Neuronal stem cell (in vitro differentiated cells): Measurements from ENCODE around the gene NOC4L.
"Not testable (repeated sequence)": the region's sequence is repeated elsewhere in the genome, so short reads cannot be mapped to it uniquely, and the experiment has no call there.

ENCODE experiments used
- DNase-seq: peaks from one replicate; pipeline ENCODE4 v3.0.0-alpha.2; 2013; ENCODE audit warnings: low spot score
- H2AFZ ChIP-seq: one replicate; pipeline ENCODE4 v1.6.1; 2013; ENCODE audit warnings: mild to moderate bottlenecking, low read length, inconsistent platforms
- H2AK5ac ChIP-seq: 2 replicates; pipeline ENCODE4 v1.6.1; 2013; ENCODE audit warnings: low read depth, mild to moderate bottlenecking, inconsistent platforms, low read length, moderate library complexity, mixed read lengths
- H2BK120ac ChIP-seq: 2 replicates; pipeline ENCODE4 v1.6.1; 2013; ENCODE audit warnings: low read depth, mild to moderate bottlenecking, inconsistent platforms, low read length, moderate library complexity, mixed read lengths
- H2BK12ac ChIP-seq: one replicate; pipeline ENCODE4 v1.6.1; 2013; ENCODE audit warnings: low read length, inconsistent platforms
- H2BK15ac ChIP-seq: 2 replicates; pipeline ENCODE4 v1.6.1; 2013; ENCODE audit warnings: mild to moderate bottlenecking, low read length, inconsistent platforms, mixed read lengths
- H2BK5ac ChIP-seq: one replicate; pipeline ENCODE4 v1.6.1; 2013; ENCODE audit warnings: inconsistent platforms, mild to moderate bottlenecking, low read length, moderate library complexity
- H3K14ac ChIP-seq: one replicate; pipeline ENCODE4 v1.6.1; 2013; ENCODE audit warnings: low read length, inconsistent platforms
- H3K18ac ChIP-seq: 2 replicates; pipeline ENCODE4 v1.6.1; 2013; ENCODE audit warnings: low read length, inconsistent platforms
- H3K23ac ChIP-seq: 2 replicates; pipeline ENCODE4 v1.6.1; 2013; ENCODE audit warnings: low read depth, mild to moderate bottlenecking, mixed read lengths, low read length, inconsistent platforms; ENCODE audit not compliant: poor library complexity
- H3K27ac ChIP-seq: replicated peaks from 3 replicates; pipeline ENCODE4 v1.5.1; 2013; ENCODE audit warnings: low read length, inconsistent platforms
- H3K27me3 ChIP-seq, 3 experiments: 2 replicates each; pipeline ENCODE4 v1.6.1; 2013; ENCODE audit warnings: low read length in 3 of 3, mild to moderate bottlenecking in 2 of 3, inconsistent platforms in 1 of 3, low read depth in 1 of 3, mixed read lengths in 1 of 3, moderate library complexity in 1 of 3; ENCODE audit not compliant: control insufficient read depth in 3 of 3, insufficient read depth in 3 of 3
- H3K36me3 ChIP-seq, 2 donors: replicated peaks in 1 of 2; 2 replicates each; pipeline ENCODE4 v1.6.1; 2013; ENCODE audit warnings: low read length in 2 of 2; ENCODE audit not compliant: control insufficient read depth in 2 of 2, insufficient read depth in 2 of 2
- H3K4ac ChIP-seq: 2 replicates; pipeline ENCODE4 v1.6.1; 2013; ENCODE audit warnings: inconsistent platforms, mild to moderate bottlenecking, low read length, moderate library complexity
- H3K4me1 ChIP-seq, 2 donors: 1 replicate in 1 of 2; 2 replicates in 1 of 2; pipeline ENCODE4 v1.6.1; 2013; ENCODE audit warnings: low read length in 2 of 2, low read depth in 1 of 2; ENCODE audit not compliant: control insufficient read depth in 2 of 2, insufficient read depth in 1 of 2
- H3K4me2 ChIP-seq: one replicate; pipeline ENCODE4 v1.6.1; 2013; ENCODE audit warnings: mild to moderate bottlenecking, low read length, inconsistent platforms; ENCODE audit not compliant: insufficient read depth, poor library complexity, severe bottlenecking
- H3K4me3 ChIP-seq, 2 donors: 2 replicates each; pipeline ENCODE4 v1.5.1; 2013; ENCODE audit warnings: low read length in 2 of 2, mild to moderate bottlenecking in 2 of 2, inconsistent platforms in 1 of 2, moderate library complexity in 1 of 2
- H3K79me1 ChIP-seq: one replicate; pipeline ENCODE4 v1.6.1; 2013; ENCODE audit warnings: low read depth, mild to moderate bottlenecking, inconsistent platforms, low read length, moderate library complexity
- H3K9ac ChIP-seq: one replicate; pipeline ENCODE4 v1.6.1; 2013; ENCODE audit warnings: mild to moderate bottlenecking, low read depth, low read length, inconsistent platforms; ENCODE audit not compliant: poor library complexity
- H3K9me3 ChIP-seq, 2 donors: replicated peaks in 1 of 2; 2 replicates each; pipeline versions ENCODE3 to v1.6.1; 2013; ENCODE audit warnings: low read length in 2 of 2, mild to moderate bottlenecking in 2 of 2, inconsistent platforms in 1 of 2, low read depth in 1 of 2, mixed read lengths in 1 of 2, moderate library complexity in 1 of 2; ENCODE audit not compliant: control insufficient read depth in 2 of 2, insufficient read depth in 1 of 2
- H4K8ac ChIP-seq: one replicate; pipeline ENCODE4 v1.6.1; 2013; ENCODE audit warnings: low read depth, mild to moderate bottlenecking, inconsistent platforms, low read length, moderate library complexity
- H4K91ac ChIP-seq: one replicate; pipeline ENCODE4 v1.6.1; 2013; ENCODE audit warnings: low read length, low read depth, mild to moderate bottlenecking, inconsistent platforms; ENCODE audit not compliant: poor library complexity
- WGBS, 2 donors: extraction: QIAGEN DNeasy Blood & Tissue Kit; methylation state at CpG; one replicate each; pipeline ENCODE4 v1.1.7; 2013; ENCODE audit warnings: missing lambda C conversion rate in 2 of 2, mixed read lengths in 1 of 2; ENCODE audit not compliant: insufficient read length in 2 of 2, insufficient replicate concordance in 1 of 2; ENCODE audit errors: extremely low coverage in 2 of 2; 5-methylcytosine and 5-hydroxymethylcytosine counted together

The NOC4L gene

DNA sequence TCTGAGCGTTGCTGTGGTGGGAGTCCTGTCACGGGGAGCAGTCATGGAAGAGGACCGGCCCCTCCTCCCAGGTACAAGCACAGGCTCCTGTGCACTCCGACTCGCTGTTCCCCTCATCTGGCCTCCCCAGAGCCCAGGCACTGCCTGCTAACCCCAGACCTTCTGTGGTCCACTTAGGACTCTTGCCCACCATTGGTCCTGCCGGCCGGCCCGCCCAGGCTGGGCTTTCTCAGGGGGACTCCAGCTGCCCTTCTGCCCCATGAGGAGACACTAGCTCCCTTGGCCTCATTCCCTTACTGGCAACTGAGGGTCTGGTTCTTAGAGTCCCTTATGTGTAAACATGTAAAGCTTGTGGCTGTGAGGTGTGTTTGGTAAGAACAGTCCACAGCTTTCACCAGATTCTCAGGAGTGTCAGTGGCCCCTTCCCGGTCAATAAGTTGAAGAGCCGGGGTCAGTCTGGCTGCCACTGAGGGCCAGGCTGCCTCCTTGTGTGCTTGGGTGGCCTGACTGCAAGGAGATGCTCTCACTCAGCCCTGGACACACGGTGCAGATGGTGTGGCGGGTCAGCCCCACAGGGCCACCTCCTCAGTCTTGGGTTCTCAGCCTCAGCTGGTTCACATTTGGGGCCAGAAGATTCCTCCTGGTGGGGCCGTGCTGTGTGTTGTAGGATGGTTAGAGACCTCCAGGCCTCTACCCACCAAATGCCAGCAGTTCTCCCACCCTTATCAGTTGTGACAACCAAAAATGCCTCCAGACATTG, 43.8 kb upstream of the NOC4L start:
- no peak overlapping the region for H3K4me3 ChIP-seq
- no peak overlapping the region for H4K91ac ChIP-seq
- DNase-seq = no peak

GRCh38 chr12:132102297-132102696, 42.0 kb upstream of the NOC4L start:
- H3K4me1 ChIP-seq = peaks cover 0 to 3% of the 10 kb centered on the region in 2 donors
- H3K18ac ChIP-seq = no peak overlapping the region
- H3K27me3 ChIP-seq = no peaks in the 10 kb centered on the region
- H2BK5ac ChIP-seq = no peak overlapping the region
- no peak overlapping the region for H3K4me2 ChIP-seq
- H2BK12ac ChIP-seq = no peak overlapping the region
- H4K8ac ChIP-seq = no peak overlapping the region
- no peaks in the 10 kb centered on the region for H3K9me3 ChIP-seq
- no peak overlapping the region for H3K9ac ChIP-seq
- DNase-seq = no peak
- H2AFZ ChIP-seq = no peak overlapping the region
- H3K79me1 ChIP-seq = peaks cover 1% of the 10 kb centered on the region
- H4K91ac ChIP-seq = no peak overlapping the region
- H3K23ac ChIP-seq = no peak overlapping the region
- H2BK15ac ChIP-seq = no peak overlapping the region
- H3K27ac ChIP-seq = no peak overlapping the region
- peaks cover 13 to 41% of the 10 kb centered on the region in 2 donors for H3K36me3 ChIP-seq
- no CpG with 5 or more reads among the region's 9 CpGs for WGBS, 2 donors
- no peak overlapping the region for H2AK5ac ChIP-seq
- no peak overlapping the region for H3K4me3 ChIP-seq
- no peak overlapping the region for H3K4ac ChIP-seq
- H2BK120ac ChIP-seq = no peak overlapping the region
- H3K14ac ChIP-seq = no peak overlapping the region

More for the DNA sequence above, 43.8 kb upstream of the NOC4L start:
- no peaks in the 10 kb centered on the region for H3K27me3 ChIP-seq
- no peak overlapping the region for H3K4ac ChIP-seq
- peak overlapping the region; percentile 29 for H4K8ac ChIP-seq
- H3K18ac ChIP-seq = no peak overlapping the region
- peaks cover 1% of the 10 kb centered on the region for H3K79me1 ChIP-seq
- peaks cover 0 to 9% of the 10 kb centered on the region in 2 donors for H3K9me3 ChIP-seq
- peak overlapping the region; percentile 21 for H3K9ac ChIP-seq
- peak overlapping the region; percentile 28 for H2AK5ac ChIP-seq
- H3K27ac ChIP-seq = no peak overlapping the region
- peak overlapping the region; percentile 56 for H3K14ac ChIP-seq
- peak overlapping the region; percentile 20 for H3K23ac ChIP-seq
- WGBS, 2 donors = no CpG with 5 or more reads among the region's 13 CpGs
- peaks cover 0 to 3% of the 10 kb centered on the region in 2 donors for H3K4me1 ChIP-seq
- no peak overlapping the region for H3K4me2 ChIP-seq
- no peak overlapping the region for H2AFZ ChIP-seq
- H2BK5ac ChIP-seq = peak overlapping the region; percentile 82
- H3K36me3 ChIP-seq = peaks cover 11 to 50% of the 10 kb centered on the region in 2 donors
- H2BK120ac ChIP-seq = no peak overlapping the region
- no peak overlapping the region for H2BK12ac ChIP-seq
- no peak overlapping the region for H2BK15ac ChIP-seq

DNA sequence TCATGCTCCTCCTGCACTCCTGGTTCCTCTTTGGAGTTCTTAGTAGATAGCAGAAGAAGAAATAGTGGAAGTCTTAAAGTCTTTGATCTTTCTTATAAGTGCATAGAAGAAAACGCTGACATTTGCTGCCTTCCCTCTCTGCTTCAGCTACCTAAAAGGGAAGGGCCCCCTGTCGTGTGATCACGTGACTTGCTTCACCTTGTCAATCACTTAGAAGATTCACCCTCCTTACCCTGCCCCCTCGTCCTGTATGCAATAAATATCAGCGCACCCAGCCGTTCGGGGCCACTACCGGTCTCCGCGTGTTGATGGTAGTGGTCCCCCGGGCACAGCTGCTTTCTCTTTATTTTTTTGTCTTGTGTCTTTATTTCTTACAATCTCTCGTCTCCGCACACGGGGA, 41.2 kb upstream of the NOC4L start:
- not testable (repeated sequence) for H2BK120ac ChIP-seq, H3K18ac ChIP-seq, H3K4ac ChIP-seq, H3K4me3 ChIP-seq, H4K8ac ChIP-seq, H3K9me3 ChIP-seq, H3K9ac ChIP-seq, H4K91ac ChIP-seq, H2AK5ac ChIP-seq, H2BK15ac ChIP-seq, H3K27ac ChIP-seq, H3K14ac ChIP-seq, H3K79me1 ChIP-seq, H3K23ac ChIP-seq, H3K4me1 ChIP-seq, H2AFZ ChIP-seq, H2BK5ac ChIP-seq, DNase-seq, H2BK12ac ChIP-seq, H3K27me3 ChIP-seq
- no CpG with 5 or more reads among the region's 14 CpGs for WGBS, 2 donors
- peak overlapping the region; percentile 18 for H3K4me2 ChIP-seq
- peaks cover 13 to 37% of the 10 kb centered on the region in 2 donors for H3K36me3 ChIP-seq

DNA sequence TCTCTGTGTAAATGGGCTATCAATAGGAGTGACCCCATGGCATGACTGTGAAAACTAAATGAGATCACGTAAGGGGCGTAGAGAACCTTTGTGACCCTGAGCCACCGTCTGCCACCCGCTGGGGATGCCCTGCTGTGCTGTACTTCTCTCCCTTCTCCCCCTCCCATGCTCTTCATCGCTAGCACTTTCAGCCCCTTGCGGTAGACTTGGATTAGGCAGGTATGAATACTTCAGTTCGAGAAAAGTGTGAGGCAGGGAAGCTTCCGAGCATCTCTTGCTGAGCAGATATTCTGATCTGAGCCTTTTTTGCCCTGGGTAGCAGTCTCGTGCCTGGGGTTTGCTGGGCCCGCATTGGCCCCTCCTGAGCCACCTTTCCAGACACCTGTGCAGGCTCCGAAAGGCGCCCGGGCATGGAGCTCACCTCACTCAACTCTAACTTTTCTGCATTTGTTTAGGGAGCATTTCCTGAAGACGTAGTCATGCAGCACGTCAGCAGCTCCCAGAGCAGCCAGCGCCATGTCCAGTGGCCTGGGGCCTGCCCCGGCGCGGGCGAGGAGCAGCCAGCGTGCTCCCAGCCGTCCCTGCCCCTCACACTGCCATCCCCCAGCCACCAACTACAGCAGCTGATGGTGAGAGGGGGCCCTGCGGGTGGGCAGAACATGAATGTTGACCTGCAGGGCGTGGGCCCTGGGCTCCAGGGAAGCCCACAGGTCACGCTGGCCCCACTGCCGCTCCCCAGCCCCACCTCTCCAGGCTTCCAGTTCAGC, 40.5 kb upstream of the NOC4L start:
- Histone ChIP-seq H3K9me3 (no peaks in the 10 kb centered on the region), H3K79me1 (peaks cover 1% of the 10 kb centered on the region), H3K18ac (no peak overlapping the region), H2BK12ac (no peak overlapping the region), H3K36me3 (peaks cover 13 to 35% of the 10 kb centered on the region in 2 donors), H2BK15ac (no peak overlapping the region), H3K9ac (no peak overlapping the region), H4K8ac (no peak overlapping the region), H3K23ac (no peak overlapping the region), H2BK5ac (no peak overlapping the region), H3K27me3 (no peaks in the 10 kb centered on the region), H3K4me3 (no peak overlapping the region), H3K4me2 (no peak overlapping the region), H3K14ac (no peak overlapping the region), H2AK5ac (no peak overlapping the region), H3K4ac (no peak overlapping the region), H3K27ac (no peak overlapping the region), H3K4me1 (peaks cover 7 to 8% of the 10 kb centered on the region in 2 donors), H2AFZ (no peak overlapping the region), H4K91ac (no peak overlapping the region), H2BK120ac (no peak overlapping the region)
- DNase-seq = no peak
- no CpG with 5 or more reads among the region's 26 CpGs for WGBS, 2 donors
